Measurements from ENCODE around the gene INPP5A.

- TF ChIP-seq POLR2A (IDR thresholded peaks at IDR 0.05; ENCODE audit: low read length): no peak
- no peak for TF ChIP-seq GATA1 (IDR thresholded peaks at IDR 0.05; ENCODE audit: low read depth, low read length)
Measured at GRCh38 chr10:132803416-132804210, 266.0 kb downstream of the INPP5A start.

All from erythroblast (primary cell).